IMR-90 (cell line): ENCODE data around the gene LRRC34. TPM values are rescaled to one million over a fixed set of nuclear protein-coding genes. Genes with fewer than 3 reads are reported as not detected.

ENCODE experiments used
- ATAC-seq: fragments of 200-7000 bp; cut with Tn5 transposase; 2 replicates; pipeline ENCODE4 v1.9.1; 2020; ENCODE audit warnings: low read depth, mild to moderate bottlenecking, moderate library complexity
- BruUV-seq: library from RNA; stranded (reverse); fragments of 400-500 nt; replicated peaks from 2 replicates; lab custom pipeline; 2021; lab: Mats Ljungman, UMichigan
- CTCF ChIA-PET: fragments of 300-600 bp; formaldehyde crosslinking; extraction: SDS; loops from one replicate; lab custom pipeline; 2021; ENCODE audit warnings: antibody characterized with exemption; lab: Yijun Ruan, JAX
- POLR2A ChIA-PET: fragments of 300-600 bp; sonication (Branson Sonifier 250); formaldehyde crosslinking; loops from one replicate; lab custom pipeline; 2022; ENCODE audit warnings: antibody characterized with exemption; ENCODE audit not compliant: unreplicated experiment; lab: Charles Lee
- DNase-seq: peaks from one replicate; pipeline ENCODE4 v3.0.0; 2013
- H2AFZ ChIP-seq: replicated peaks from 2 replicates; pipeline ENCODE3; 2013; ENCODE audit warnings: low read length, mild to moderate bottlenecking; ENCODE audit not compliant: poor library complexity
- H2AK5ac ChIP-seq: 2 replicates; pipeline ENCODE4 v1.6.1; 2013; ENCODE audit warnings: low read depth, low read length, inconsistent platforms
- H2AK9ac ChIP-seq: replicated peaks from 2 replicates; pipeline ENCODE3; 2013; ENCODE audit warnings: mild to moderate bottlenecking, low read depth, low read length, moderate library complexity; ENCODE audit not compliant: poor library complexity
- H2BK120ac ChIP-seq: 2 replicates; pipeline ENCODE4 v1.6.1; 2013; ENCODE audit warnings: low read depth, low read length, inconsistent platforms
- H2BK15ac ChIP-seq: 3 replicates; pipeline ENCODE4 v1.6.1; 2013; ENCODE audit warnings: low read depth, low read length, inconsistent platforms
- H2BK20ac ChIP-seq: 2 replicates; pipeline ENCODE4 v1.6.1; 2013; ENCODE audit warnings: low read depth, mild to moderate bottlenecking, inconsistent platforms, low read length, moderate library complexity
- H2BK5ac ChIP-seq: 2 replicates; pipeline ENCODE4 v1.6.1; 2013; ENCODE audit warnings: mild to moderate bottlenecking, low read depth, low read length, inconsistent platforms; ENCODE audit not compliant: poor library complexity, severe bottlenecking
- H3K14ac ChIP-seq: replicated peaks from 2 replicates; pipeline ENCODE4 v1.6.1; 2013; ENCODE audit warnings: low read depth, low read length, inconsistent platforms
- H3K18ac ChIP-seq: 2 replicates; pipeline ENCODE4 v1.6.1; 2013; ENCODE audit warnings: low read depth, low read length, control low read depth
- H3K23ac ChIP-seq: 2 replicates; pipeline ENCODE4 v1.6.1; 2013; ENCODE audit warnings: low read depth, low read length, inconsistent platforms
- H3K27ac ChIP-seq: 2 replicates; pipeline ENCODE4 v1.5.1; 2013; ENCODE audit warnings: mild to moderate bottlenecking, control low read depth, low read length; ENCODE audit not compliant: insufficient read depth
- H3K27me3 ChIP-seq: 2 replicates; pipeline ENCODE4 v1.6.1; 2013; ENCODE audit warnings: low read length; ENCODE audit not compliant: control insufficient read depth, insufficient read depth
- H3K36me3 ChIP-seq: 2 replicates; pipeline ENCODE4 v1.6.1; 2013; ENCODE audit warnings: low read length, mixed read lengths; ENCODE audit not compliant: control insufficient read depth, insufficient read depth
- H3K4ac ChIP-seq: 2 replicates; pipeline ENCODE4 v1.6.1; 2013; ENCODE audit warnings: low read depth, low read length, inconsistent platforms
- H3K4me1 ChIP-seq: 2 replicates; pipeline ENCODE4 v1.6.1; 2013; ENCODE audit warnings: low read length, mixed read lengths; ENCODE audit not compliant: control insufficient read depth, insufficient read depth
- H3K4me2 ChIP-seq: 2 replicates; pipeline ENCODE4 v1.6.1; 2013; ENCODE audit warnings: low read depth, mild to moderate bottlenecking, control low read depth, low read length, moderate library complexity
- H3K4me3 ChIP-seq: 2 replicates; pipeline ENCODE4 v1.5.1; 2013; ENCODE audit warnings: low read depth, mild to moderate bottlenecking, control low read depth, low read length, moderate library complexity; ENCODE audit not compliant: insufficient read depth
- H3K56ac ChIP-seq: 2 replicates; pipeline ENCODE4 v1.6.1; 2013; ENCODE audit warnings: low read length, inconsistent platforms; ENCODE audit not compliant: insufficient read depth; ENCODE audit errors: extremely low read depth
- H3K79me1 ChIP-seq, 2 experiments: 2 replicates each; pipeline ENCODE4 v1.6.1; 2013; ENCODE audit warnings: low read length in 2 of 2, inconsistent platforms in 1 of 2, low read depth in 1 of 2
- H3K9ac ChIP-seq: 2 replicates; pipeline ENCODE4 v1.6.1; 2013; ENCODE audit warnings: low read depth, low read length, control low read depth
- H3K9me1 ChIP-seq: 2 replicates; pipeline ENCODE4 v1.6.1; 2013; ENCODE audit warnings: low read length, inconsistent platforms; ENCODE audit not compliant: insufficient read depth
- H3K9me3 ChIP-seq: 2 replicates; pipeline ENCODE4 v1.6.1; 2013; ENCODE audit warnings: low read length; ENCODE audit not compliant: control insufficient read depth, insufficient read depth
- H4K20me1 ChIP-seq: 2 replicates; pipeline ENCODE4 v1.6.1; 2013; ENCODE audit warnings: low read length, inconsistent platforms; ENCODE audit not compliant: insufficient read depth
- H4K5ac ChIP-seq: 2 replicates; pipeline ENCODE4 v1.6.1; 2013; ENCODE audit warnings: mild to moderate bottlenecking, low read depth, low read length, control low read depth
- H4K8ac ChIP-seq, 2 experiments: 2 replicates each; pipeline ENCODE4 v1.6.1; 2013; ENCODE audit warnings: low read depth in 2 of 2, low read length in 2 of 2, control low read depth in 1 of 2, inconsistent platforms in 1 of 2
- H4K91ac ChIP-seq: 2 replicates; pipeline ENCODE4 v1.6.1; 2013; ENCODE audit warnings: low read depth, low read length, inconsistent platforms; ENCODE audit not compliant: insufficient read depth
- BHLHE40 ChIP-seq: fragments of 150-350 bp; IDR thresholded peaks from 2 replicates; pipeline ENCODE4 v1.6.1; 2016; ENCODE audit warnings: mild to moderate bottlenecking, low read depth, low read length
- CEBPB ChIP-seq: IDR thresholded peaks from 2 replicates; pipeline ENCODE4 v1.6.1; 2012; ENCODE audit warnings: low read depth, low read length, improper control_type of control experiment
- CHD1 ChIP-seq: IDR thresholded peaks from 2 replicates; pipeline ENCODE4 v1.6.1; 2012; ENCODE audit warnings: low read depth, low read length, improper control_type of control experiment
- FOS ChIP-seq: fragments of 150-350 bp; IDR thresholded peaks from 2 replicates; pipeline ENCODE4 v1.6.1; 2016; ENCODE audit warnings: low read depth, low read length
- MAFK ChIP-seq: IDR thresholded peaks from 2 replicates; pipeline ENCODE4 v1.6.1; 2012; ENCODE audit warnings: low read depth, low read length, improper control_type of control experiment
- MAZ ChIP-seq: IDR thresholded peaks from 2 replicates; pipeline ENCODE4 v1.6.1; 2012; ENCODE audit warnings: low read depth, mild to moderate bottlenecking, low read length, improper control_type of control experiment, moderate library complexity, borderline replicate concordance
- MXI1 ChIP-seq: IDR thresholded peaks from 2 replicates; pipeline ENCODE4 v1.6.1; 2012; ENCODE audit warnings: low read depth, mild to moderate bottlenecking, low read length, moderate library complexity, borderline replicate concordance
- NFE2L2 ChIP-seq: fragments of 150-350 bp; IDR thresholded peaks from 2 replicates; pipeline ENCODE4 v1.6.1; 2016; ENCODE audit warnings: low read depth, mild to moderate bottlenecking, low read length
- POLR2A ChIP-seq: IDR thresholded peaks from 2 replicates; pipeline ENCODE4 v1.6.1; 2012; ENCODE audit warnings: mild to moderate bottlenecking, low read depth, low read length
- RAD21 ChIP-seq: IDR thresholded peaks from 2 replicates; pipeline ENCODE4 v1.6.1; 2012; ENCODE audit warnings: low read length, improper control_type of control experiment
- RCOR1 ChIP-seq: IDR thresholded peaks from 2 replicates; pipeline ENCODE4 v1.6.1; 2012; ENCODE audit warnings: mild to moderate bottlenecking, low read length, improper control_type of control experiment; ENCODE audit not compliant: insufficient replicate concordance
- RFX5 ChIP-seq: IDR thresholded peaks from 2 replicates; pipeline ENCODE4 v1.8.0; 2012; ENCODE audit warnings: low read depth, mild to moderate bottlenecking, low read length, moderate library complexity
- SMC3 ChIP-seq: fragments of 150-350 bp; IDR thresholded peaks from 2 replicates; pipeline ENCODE4 v1.6.1; 2016; ENCODE audit warnings: low read depth, mild to moderate bottlenecking, antibody characterized with exemption, low read length, moderate library complexity
- WGBS, 2 experiments: methylation state at CpG; one replicate each; pipeline versions ENCODE4 v1.1.5 to v1.1.7; 2013; ENCODE audit warnings: missing lambda C conversion rate in 2 of 2; ENCODE audit not compliant: insufficient read length in 1 of 2; ENCODE audit errors: extremely low coverage in 2 of 2; 5-methylcytosine and 5-hydroxymethylcytosine counted together
- dilution Hi-C: fragments of 300-500 bp; cut with HindIII; formaldehyde crosslinking; loops from one replicate; pipeline ENCODE4 v1.14.3; 2018; ENCODE audit warnings: low sequenced_read_pairs; ENCODE audit not compliant: unreplicated experiment
- in situ Hi-C: fragments of 300-500 bp; cut with MboI; formaldehyde crosslinking; loops from 3 replicates; pipeline ENCODE4 v1.14.3; 2019; ENCODE audit warnings: low sequenced_read_pairs, inconsistent platforms, mixed read lengths
- intact Hi-C: fragments of 100-400 bp; cut with micrococcal nuclease; formaldehyde crosslinking; loops from 2 replicates; pipeline ENCODE4 v1.10.0; 2022
- polyA plus RNA-seq, 3 experiments: library from polyadenylated mRNA; depleted of rRNA; stranded (reverse); fragments of >200 nt; gene quantifications; 2 replicates each; pipeline ENCODE4 v1.2.3, GENCODE V29; 2012; ENCODE audit warnings: low replicate concordance in 1 of 3
- total RNA-seq: library from RNA; depleted of rRNA; stranded (reverse); fragments of >200 nt; gene quantifications from 2 replicates; pipeline ENCODE4 v1.2.3, GENCODE V29; 2012
- TF ChIP-seq, protein P1 (sequence below): fragments of 150-350 bp; IDR thresholded peaks from 2 replicates; pipeline ENCODE4 v1.6.1; 2017; ENCODE audit warnings: mild to moderate bottlenecking, antibody characterized with exemption, low read length, low read depth
- TF ChIP-seq, protein P2 (sequence below): conservative IDR thresholded peaks from 2 replicates; pipeline ENCODE4 v1.5.1; 2012; ENCODE audit warnings: mild to moderate bottlenecking, low read depth, low read length, improper control_type of control experiment
- TF ChIP-seq, protein P3 (sequence below): fragments of 150-350 bp; IDR thresholded peaks from 2 replicates; pipeline ENCODE4 v1.6.1; 2016; ENCODE audit warnings: low read depth, mild to moderate bottlenecking, low read length, moderate library complexity, borderline replicate concordance

Gene LRRC34
- total and polyA plus RNA-seq, 2 of the 4 experiments (the other 2 are of a cell fraction) = 0.90 to 0.91 TPM

DNA sequence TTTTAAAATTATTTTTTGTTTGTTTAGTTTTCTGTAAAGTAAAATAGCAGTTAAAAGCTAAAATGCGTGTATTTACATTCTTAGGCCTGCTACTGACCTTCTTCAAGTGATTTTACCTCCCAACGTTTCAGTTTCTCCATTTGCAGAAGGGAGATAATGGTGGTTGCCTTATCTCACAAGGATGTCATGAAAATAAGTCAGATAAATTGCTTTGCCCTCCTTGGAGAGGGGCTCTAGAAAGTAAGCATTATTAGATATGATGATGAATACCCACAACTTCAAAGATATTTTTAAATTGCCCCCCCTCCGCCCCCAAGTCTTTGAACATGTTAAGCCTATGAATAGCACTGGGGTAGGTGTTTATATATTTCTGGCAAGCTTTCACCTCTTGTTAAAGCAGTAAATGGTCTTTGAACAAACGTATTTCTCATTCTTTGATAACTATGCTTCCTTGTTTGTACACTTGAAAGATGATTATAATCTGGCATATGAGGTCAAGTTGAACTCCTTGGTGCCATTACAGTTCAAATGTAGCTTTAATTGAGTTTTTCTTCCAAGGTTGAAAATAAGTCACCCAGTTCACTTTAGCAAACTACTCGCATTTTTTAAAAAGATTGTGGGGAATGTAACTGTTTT lies 54.2 kb downstream of the LRRC34 start:
- Histone ChIP-seq H3K4me2 (peak overlapping the region; percentile 42; the same call in 1 of the 2 replicates), H4K91ac (no peak overlapping the region), H2AK5ac (no peak overlapping the region), H3K4ac (no peak overlapping the region), H3K9me3 (peaks cover 3% of the 10 kb centered on the region; the same call in 1 of the 2 replicates), H4K5ac (no peak overlapping the region), H3K27me3 (no peaks in the 10 kb centered on the region), H2BK20ac (no peak overlapping the region), H2BK15ac (no peak overlapping the region), H3K14ac (no peak overlapping the region), H3K9me1 (no peaks in the 10 kb centered on the region), H3K27ac (no peak overlapping the region), H3K4me3 (no peak overlapping the region), H2AK9ac (no peak overlapping the region), H3K79me1 (no peaks in the 10 kb centered on the region), H2BK5ac (no peak overlapping the region), H4K20me1 (no peaks in the 10 kb centered on the region), H3K23ac (no peak overlapping the region), H4K8ac (no peak overlapping the region), H2AFZ (no peak overlapping the region), H3K56ac (no peak overlapping the region), H3K36me3 (no peaks in the 10 kb centered on the region), H3K18ac (no peak overlapping the region), H3K4me1 (peaks cover 5% of the 10 kb centered on the region; the same call in 1 of the 2 replicates), H2BK120ac (no peak overlapping the region), H3K9ac (no peak overlapping the region)
- in situ Hi-C loops (loop anchor here (25.0 kb wide), 1 partner anchor 1671 kb away; the partner anchor contains the start of gene GOLIM4), intact Hi-C loops (no loop called here), dilution Hi-C loops (no loop called here)
- ChIA-PET CTCF (no interaction called here), POLR2A (no interaction called here)
- ATAC-seq (no peak), DNase-seq (no peak)
- TF ChIP-seq BHLHE40 (no peak), MAZ (no peak), RCOR1 (no peak), POLR2A (no peak), FOS (no peak), RAD21 (no peak), RFX5 (no peak), CHD1 (no peak), MAFK (no peak), CEBPB (no peak), SMC3 (no peak), MXI1 (no peak), NFE2L2 (no peak)
- TF ChIP-seq, protein P1, sequence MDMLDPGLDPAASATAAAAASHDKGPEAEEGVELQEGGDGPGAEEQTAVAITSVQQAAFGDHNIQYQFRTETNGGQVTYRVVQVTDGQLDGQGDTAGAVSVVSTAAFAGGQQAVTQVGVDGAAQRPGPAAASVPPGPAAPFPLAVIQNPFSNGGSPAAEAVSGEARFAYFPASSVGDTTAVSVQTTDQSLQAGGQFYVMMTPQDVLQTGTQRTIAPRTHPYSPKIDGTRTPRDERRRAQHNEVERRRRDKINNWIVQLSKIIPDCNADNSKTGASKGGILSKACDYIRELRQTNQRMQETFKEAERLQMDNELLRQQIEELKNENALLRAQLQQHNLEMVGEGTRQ = no peak
- TF ChIP-seq, protein P2, sequence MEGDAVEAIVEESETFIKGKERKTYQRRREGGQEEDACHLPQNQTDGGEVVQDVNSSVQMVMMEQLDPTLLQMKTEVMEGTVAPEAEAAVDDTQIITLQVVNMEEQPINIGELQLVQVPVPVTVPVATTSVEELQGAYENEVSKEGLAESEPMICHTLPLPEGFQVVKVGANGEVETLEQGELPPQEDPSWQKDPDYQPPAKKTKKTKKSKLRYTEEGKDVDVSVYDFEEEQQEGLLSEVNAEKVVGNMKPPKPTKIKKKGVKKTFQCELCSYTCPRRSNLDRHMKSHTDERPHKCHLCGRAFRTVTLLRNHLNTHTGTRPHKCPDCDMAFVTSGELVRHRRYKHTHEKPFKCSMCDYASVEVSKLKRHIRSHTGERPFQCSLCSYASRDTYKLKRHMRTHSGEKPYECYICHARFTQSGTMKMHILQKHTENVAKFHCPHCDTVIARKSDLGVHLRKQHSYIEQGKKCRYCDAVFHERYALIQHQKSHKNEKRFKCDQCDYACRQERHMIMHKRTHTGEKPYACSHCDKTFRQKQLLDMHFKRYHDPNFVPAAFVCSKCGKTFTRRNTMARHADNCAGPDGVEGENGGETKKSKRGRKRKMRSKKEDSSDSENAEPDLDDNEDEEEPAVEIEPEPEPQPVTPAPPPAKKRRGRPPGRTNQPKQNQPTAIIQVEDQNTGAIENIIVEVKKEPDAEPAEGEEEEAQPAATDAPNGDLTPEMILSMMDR = no peak
- TF ChIP-seq, protein P3, sequence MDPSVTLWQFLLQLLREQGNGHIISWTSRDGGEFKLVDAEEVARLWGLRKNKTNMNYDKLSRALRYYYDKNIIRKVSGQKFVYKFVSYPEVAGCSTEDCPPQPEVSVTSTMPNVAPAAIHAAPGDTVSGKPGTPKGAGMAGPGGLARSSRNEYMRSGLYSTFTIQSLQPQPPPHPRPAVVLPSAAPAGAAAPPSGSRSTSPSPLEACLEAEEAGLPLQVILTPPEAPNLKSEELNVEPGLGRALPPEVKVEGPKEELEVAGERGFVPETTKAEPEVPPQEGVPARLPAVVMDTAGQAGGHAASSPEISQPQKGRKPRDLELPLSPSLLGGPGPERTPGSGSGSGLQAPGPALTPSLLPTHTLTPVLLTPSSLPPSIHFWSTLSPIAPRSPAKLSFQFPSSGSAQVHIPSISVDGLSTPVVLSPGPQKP = no peak
- BruUV-seq = no TSS peak
- WGBS, 2 experiments = no CpG with 5 or more reads among the region's 5 CpGs
